Nephron (organoid): ENCODE results near the gene LOXHD1.

Experiments used
- H3K27ac Mint-ChIP-seq, 3 experiments: 2 replicates each; pipeline ENCODE4 v1.8.0; 2020; ENCODE audit warnings: mixed read lengths in 3 of 3, mild to moderate bottlenecking in 2 of 3, moderate library complexity in 1 of 3
- H3K27me3 Mint-ChIP-seq: 2 replicates; pipeline ENCODE4 v1.8.0; 2021; ENCODE audit warnings: low read depth, mild to moderate bottlenecking, moderate library complexity, mixed read lengths
- H3K36me3 Mint-ChIP-seq: 2 replicates; pipeline ENCODE4 v1.8.0; 2020; ENCODE audit warnings: low read depth, mixed read lengths
- H3K4me1 Mint-ChIP-seq: 2 replicates; pipeline ENCODE4 v1.8.0; 2020; ENCODE audit warnings: mixed read lengths
- H3K4me3 Mint-ChIP-seq, 3 experiments: 2 replicates each; pipeline ENCODE4 v1.8.0; 2020; ENCODE audit warnings: mild to moderate bottlenecking in 3 of 3, mixed read lengths in 3 of 3, moderate library complexity in 2 of 3
- H3K9me3 Mint-ChIP-seq: 2 replicates; pipeline ENCODE4 v1.8.0; 2020; ENCODE audit warnings: mixed read lengths
- CTCF ChIP-seq, 3 experiments: fragments of 200-600 bp; sonication (generic); IDR thresholded peaks; one replicate each; pipeline ENCODE4 v1.5.0; 2021; ENCODE audit warnings: antibody characterized with exemption in 3 of 3; ENCODE audit not compliant: unreplicated experiment in 3 of 3

Gene LOXHD1

GRCh38 chr18:46506974-46507586, 149.9 kb downstream of the LOXHD1 start:
- Mint-ChIP-seq H3K4me1 (no peaks in the 10 kb centered on the region), H3K36me3 (no peaks in the 10 kb centered on the region)

GRCh38 chr18:46502444-46502843, 154.6 kb downstream of the LOXHD1 start:
- Mint-ChIP-seq H3K9me3 (no peaks in the 10 kb centered on the region), H3K27ac (no peak overlapping the region), H3K4me1 (no peaks in the 10 kb centered on the region), H3K4me3 (no peak overlapping the region), H3K36me3 (no peaks in the 10 kb centered on the region), H3K27me3 (peaks cover 34% of the 10 kb centered on the region)
- no peak for TF ChIP-seq CTCF (IDR thresholded peaks at IDR 0.05; ENCODE audit: unreplicated experiment in 3 of 3)

More at GRCh38 chr18:46506974-46507586, 149.9 kb downstream of the LOXHD1 start:
- TF ChIP-seq CTCF (IDR thresholded peaks at IDR 0.05; ENCODE audit: unreplicated experiment in 3 of 3), result no peak
- peaks cover 47% of the 10 kb centered on the region for H3K27me3 Mint-ChIP-seq
- no peak overlapping the region for H3K27ac Mint-ChIP-seq
- no peaks in the 10 kb centered on the region for H3K9me3 Mint-ChIP-seq
- H3K4me3 Mint-ChIP-seq, result no peak overlapping the region

- no peaks in the 10 kb centered on the region for H3K36me3 Mint-ChIP-seq
- H3K4me1 Mint-ChIP-seq, result no peaks in the 10 kb centered on the region
- no peak overlapping the region for H3K27ac Mint-ChIP-seq
- no peak overlapping the region for H3K4me3 Mint-ChIP-seq
- no peaks in the 10 kb centered on the region for H3K9me3 Mint-ChIP-seq
- peaks cover 26% of the 10 kb centered on the region for H3K27me3 Mint-ChIP-seq
- TF ChIP-seq CTCF (IDR thresholded peaks at IDR 0.05; ENCODE audit: unreplicated experiment in 3 of 3), result no peak
Measured at GRCh38 chr18:46497129-46497528, 159.9 kb downstream of the LOXHD1 start.

GRCh38 chr18:46488471-46489213, 168.4 kb downstream of the LOXHD1 start:
- Mint-ChIP-seq H3K27ac (no peak overlapping the region), H3K4me3 (no peak overlapping the region)

GRCh38 chr18:46485675-46486194, 171.3 kb downstream of the LOXHD1 start:
- H3K27me3 Mint-ChIP-seq, result peaks cover 11% of the 10 kb centered on the region
- no peak overlapping the region for H3K4me3 Mint-ChIP-seq
- H3K4me1 Mint-ChIP-seq, result peaks cover 4% of the 10 kb centered on the region
- H3K27ac Mint-ChIP-seq, result no peak overlapping the region
- peaks cover 2% of the 10 kb centered on the region for H3K9me3 Mint-ChIP-seq
- H3K36me3 Mint-ChIP-seq, result no peaks in the 10 kb centered on the region
- TF ChIP-seq CTCF (IDR thresholded peaks at IDR 0.05; ENCODE audit: unreplicated experiment in 3 of 3), result no peak

More at GRCh38 chr18:46488471-46489213, 168.4 kb downstream of the LOXHD1 start:
- no peaks in the 10 kb centered on the region for H3K9me3 Mint-ChIP-seq
- H3K27me3 Mint-ChIP-seq, result peaks cover 36% of the 10 kb centered on the region
- no peaks in the 10 kb centered on the region for H3K36me3 Mint-ChIP-seq
- H3K4me1 Mint-ChIP-seq, result no peaks in the 10 kb centered on the region
- no peak for TF ChIP-seq CTCF (IDR thresholded peaks at IDR 0.05; ENCODE audit: unreplicated experiment in 3 of 3)
